Adrenal gland (tissue), 12 donors: ENCODE results near the gene BLTP3A. TPM values are rescaled to one million over a fixed set of nuclear protein-coding genes. Genes with fewer than 3 reads are reported as not detected.
"Not testable (repeated sequence)": the region's sequence is repeated elsewhere in the genome, so short reads cannot be mapped to it uniquely, and the experiment has no call there.

ENCODE experiments used
- DNase-seq, 7 donors: peaks; one replicate each; pipeline ENCODE4 v3.0.0-alpha.2; 2019 to 2020
- H3K27ac ChIP-seq, 5 donors: fragments of 200-600 bp; sonication (generic) in 4 of 5; 1 replicate in 3 of 5; 2 replicates in 2 of 5; pipeline versions ENCODE4 v1.5.1 to v1.8.0; 2016 to 2020; ENCODE audit warnings: mild to moderate bottlenecking in 1 of 5
- H3K27me3 ChIP-seq: fragments of 200-600 bp; 2 replicates; pipeline ENCODE4 v1.8.0; 2021
- H3K36me3 ChIP-seq, 2 donors: fragments of 200-600 bp; replicated peaks in 1 of 2; 1 replicate in 1 of 2; 2 replicates in 1 of 2; pipeline versions ENCODE4 v1.5.1 to v1.8.0; 2018 to 2022
- H3K4me1 ChIP-seq, 2 donors: fragments of 200-600 bp; replicated peaks in 1 of 2; 1 replicate in 1 of 2; 2 replicates in 1 of 2; pipeline versions ENCODE4 v1.5.1 to v1.8.0; 2018 to 2021
- H3K4me3 ChIP-seq, 4 donors: fragments of 200-600 bp; sonication (generic) in 3 of 4; one replicate each; pipeline ENCODE4 v1.5.1; 2016 to 2018
- H3K9me3 ChIP-seq, 3 donors: fragments of 200-600 bp; sonication (generic) in 1 of 3; replicated peaks in 1 of 3; 1 replicate in 2 of 3; 2 replicates in 1 of 3; pipeline versions ENCODE4 v1.5.1 to v1.8.0; 2016 to 2021
- POLR2A ChIP-seq, 2 donors: fragments of 450-650 bp; IDR thresholded peaks; one replicate each; pipeline ENCODE4 v1.6.1; 2017; ENCODE audit warnings: antibody characterized with exemption in 2 of 2, mild to moderate bottlenecking in 2 of 2, moderate library complexity in 1 of 2
- WGBS, 4 donors: extraction: QIAGEN DNeasy Blood & Tissue Kit in 2 of 4; methylation state at CpG; one replicate each; pipeline versions ENCODE4 v1.1.5 to v1.1.7; 2013 to 2017; 5-methylcytosine and 5-hydroxymethylcytosine counted together
- intact Hi-C, 2 donors: fragments of 100-400 bp; cut with DNase I; formaldehyde crosslinking; loops; one replicate each; pipeline versions ENCODE4 v1.14.1 to v1.15.0; 2022 to 2023
- polyA plus RNA-seq, 3 donors: library from polyadenylated mRNA; stranded (reverse); fragments of 200-250 nt in 2 of 3; fragments of 350-450 nt in 1 of 3; fragmentation: Illumina TruSeq in 1 of 3; extraction: RNeasy Lipid Tissue Mini Kit (QIAGEN cat#74804) in 1 of 3; gene quantifications; one replicate each; pipeline ENCODE4 v1.2.3, GENCODE V29; 2013 to 2014
- total RNA-seq, 9 donors: library from RNA; depleted of rRNA in 4 of 9; stranded (reverse); fragments of >200 nt in 4 of 9; fragments of 120-200 nt in 1 of 9; fragmentation: NEBNext Ultra II Directional in 1 of 9; extraction: Animal tissue kit (Norgen Biotek cat#: 25700) in 1 of 9; gene quantifications; one replicate each; pipeline versions ENCODE4 v1.1.0 to v1.2.4, GENCODE V29; 2013 to 2023
- TF ChIP-seq, protein P1 (sequence below), 6 experiments: fragments of 450-650 bp in 4 of 6; fragments of 200-600 bp in 2 of 6; sonication (generic) in 1 of 6; IDR thresholded peaks; 1 replicate in 5 of 6; 2 replicates in 1 of 6; pipeline versions ENCODE4 v1.5.1 to v1.8.0; 2016 to 2021; ENCODE audit warnings: antibody characterized with exemption in 6 of 6, mild to moderate bottlenecking in 2 of 6, moderate library complexity in 1 of 6
- donor health status: healthy with polysubstance abuse.
- donor health status: Bipolar disorder and iron deficiency.
- donor health status: DM: yes; HTN: yes; CAD: no.
- donor health status: DM: no; HTN: no; CAD: no.
- donor health status: DM: no; HTN: no; CAD: no.
- donor health status: DM: yes; HTN: yes; CAD: no.

BLTP3A gene
- total and polyA plus RNA-seq, 12 donors, result 2.2 to 21.4 (median 14.4) TPM

DNA sequence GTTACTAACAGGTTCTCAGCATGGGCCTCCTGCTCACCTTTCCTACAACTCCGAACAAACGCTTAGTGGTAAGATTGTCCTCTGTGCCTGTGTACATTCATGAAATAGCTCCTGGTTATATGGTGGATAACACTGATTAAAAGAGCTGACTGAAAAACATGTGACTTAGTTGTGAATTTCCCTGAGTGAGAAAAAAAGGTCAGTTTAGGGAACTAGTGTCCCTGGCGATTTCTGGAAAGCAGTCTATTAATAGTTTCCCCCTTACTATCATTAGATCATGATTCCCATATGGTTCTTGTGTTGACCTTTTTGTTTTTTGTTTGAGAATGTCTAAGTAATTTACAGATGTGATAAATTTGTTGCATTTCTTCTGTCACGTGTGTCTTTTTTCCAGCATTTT, 18.9 kb upstream of the BLTP3A start:
- H3K36me3 ChIP-seq, result peaks cover 0 to 46% of the 10 kb centered on the region in 2 donors
- intact Hi-C loops, result no loop called here
- H3K27me3 ChIP-seq, result no peaks in the 10 kb centered on the region
- no peaks in the 10 kb centered on the region for H3K4me1 ChIP-seq
- H3K9me3 ChIP-seq, result no peaks in the 10 kb centered on the region
- TF ChIP-seq POLR2A (IDR thresholded peaks at IDR 0.05), result no peak
- TF ChIP-seq, protein P1, sequence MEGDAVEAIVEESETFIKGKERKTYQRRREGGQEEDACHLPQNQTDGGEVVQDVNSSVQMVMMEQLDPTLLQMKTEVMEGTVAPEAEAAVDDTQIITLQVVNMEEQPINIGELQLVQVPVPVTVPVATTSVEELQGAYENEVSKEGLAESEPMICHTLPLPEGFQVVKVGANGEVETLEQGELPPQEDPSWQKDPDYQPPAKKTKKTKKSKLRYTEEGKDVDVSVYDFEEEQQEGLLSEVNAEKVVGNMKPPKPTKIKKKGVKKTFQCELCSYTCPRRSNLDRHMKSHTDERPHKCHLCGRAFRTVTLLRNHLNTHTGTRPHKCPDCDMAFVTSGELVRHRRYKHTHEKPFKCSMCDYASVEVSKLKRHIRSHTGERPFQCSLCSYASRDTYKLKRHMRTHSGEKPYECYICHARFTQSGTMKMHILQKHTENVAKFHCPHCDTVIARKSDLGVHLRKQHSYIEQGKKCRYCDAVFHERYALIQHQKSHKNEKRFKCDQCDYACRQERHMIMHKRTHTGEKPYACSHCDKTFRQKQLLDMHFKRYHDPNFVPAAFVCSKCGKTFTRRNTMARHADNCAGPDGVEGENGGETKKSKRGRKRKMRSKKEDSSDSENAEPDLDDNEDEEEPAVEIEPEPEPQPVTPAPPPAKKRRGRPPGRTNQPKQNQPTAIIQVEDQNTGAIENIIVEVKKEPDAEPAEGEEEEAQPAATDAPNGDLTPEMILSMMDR (IDR thresholded peaks at IDR 0.05), result no peak
- H3K27ac ChIP-seq, result peak overlapping the region in 2 of 5 donors; percentile 59 to 79
- 80 to 84% (median 84%) methylated on average over 4 of the region's 4 CpGs for WGBS, 4 donors
- DNase-seq, result no peak
- no peak overlapping the region for H3K4me3 ChIP-seq

DNA sequence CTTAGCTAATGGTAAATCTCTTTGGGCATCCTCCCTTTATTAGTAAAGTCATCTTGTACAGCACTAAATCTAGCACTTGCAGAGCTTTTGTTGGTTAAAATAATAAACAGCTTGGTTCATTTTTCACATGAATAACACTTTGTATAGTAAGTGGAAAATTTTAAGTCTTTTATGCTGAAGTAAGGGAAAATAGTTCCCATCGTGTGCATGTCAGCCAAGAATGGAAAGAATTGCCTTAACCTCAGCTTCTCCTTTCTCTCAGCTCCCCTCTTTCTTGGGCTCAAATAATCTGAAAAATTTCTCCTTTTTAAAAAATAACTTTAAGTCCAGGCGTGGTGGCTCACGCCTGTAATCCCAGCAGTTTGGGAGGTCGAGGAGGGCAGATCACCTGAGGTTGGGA, 18.0 kb upstream of the BLTP3A start:
- TF ChIP-seq, protein P1 (IDR thresholded peaks at IDR 0.05), result no peak
- no peak for TF ChIP-seq POLR2A (IDR thresholded peaks at IDR 0.05)
- intact Hi-C loops, result no loop called here
- Histone ChIP-seq H3K27ac (peak overlapping the region in 3 of 5 donors; percentile 44 to 79 (median 59)), H3K9me3 (no peaks in the 10 kb centered on the region), H3K4me1 (no peaks in the 10 kb centered on the region), H3K36me3 (peaks cover 0 to 36% of the 10 kb centered on the region in 2 donors), H3K27me3 (no peaks in the 10 kb centered on the region), H3K4me3 (no peak overlapping the region)
- 75 to 84% (median 80%) methylated on average over 4 of the region's 4 CpGs for WGBS, 4 donors
- DNase-seq, result no peak

DNA sequence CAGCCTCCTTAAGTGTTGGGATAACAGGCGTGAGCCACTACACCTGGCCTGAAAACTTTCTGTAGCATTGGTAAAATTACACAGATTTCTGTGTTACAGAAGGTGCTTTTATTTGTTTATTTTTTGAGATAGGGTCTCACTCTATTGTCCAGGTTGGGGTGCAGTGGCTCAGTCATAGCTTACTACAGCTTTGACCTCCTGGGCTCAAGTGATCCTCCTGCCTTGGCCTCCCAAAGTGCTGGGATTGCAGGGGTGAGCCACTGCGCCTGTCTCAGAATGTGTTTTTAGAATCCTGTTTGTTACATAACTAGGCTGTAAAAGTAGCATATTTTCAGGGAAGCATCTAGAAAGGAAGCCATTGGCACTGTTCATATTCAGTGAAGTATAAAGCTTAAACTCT, 16.9 kb upstream of the BLTP3A start:
- TF ChIP-seq POLR2A (IDR thresholded peaks at IDR 0.05), result no peak
- TF ChIP-seq, protein P1 (IDR thresholded peaks at IDR 0.05), result no peak
- no peak for DNase-seq
- H3K27ac ChIP-seq, result no peak overlapping the region
- H3K9me3 ChIP-seq, result no peaks in the 10 kb centered on the region
- H3K27me3 ChIP-seq, result no peaks in the 10 kb centered on the region
- H3K4me1 ChIP-seq, result no peaks in the 10 kb centered on the region
- H3K36me3 ChIP-seq, result peaks cover 0 to 26% of the 10 kb centered on the region in 2 donors
- intact Hi-C loops, result no loop called here
- whole genome bisulfite sequencing, 4 donors, result 88 to 100% (median 97%) methylated on average over 2 of the region's 2 CpGs
- no peak overlapping the region for H3K4me3 ChIP-seq

DNA sequence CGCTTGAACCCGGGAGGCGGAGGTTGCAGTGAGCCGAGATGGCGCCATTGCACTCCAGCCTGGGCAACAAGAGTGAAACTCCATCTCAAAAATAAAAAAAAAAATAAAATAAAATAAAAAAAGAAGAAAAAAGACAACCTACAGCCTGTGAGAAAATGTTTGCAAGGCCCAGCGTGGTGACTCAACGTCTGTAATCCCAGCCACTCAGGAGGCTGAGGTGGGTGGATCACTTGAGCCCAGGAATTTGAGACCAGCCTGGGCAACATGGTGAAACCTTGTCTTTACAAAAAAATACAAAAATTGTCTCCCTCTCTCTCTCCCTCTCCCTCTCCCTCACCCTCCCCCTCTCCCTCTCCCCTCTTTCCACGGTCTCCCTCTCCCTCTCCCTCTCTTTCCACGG, 6.5 kb upstream of the BLTP3A start:
- H3K27ac ChIP-seq, H3K4me1 ChIP-seq, intact Hi-C loops, H3K4me3 ChIP-seq, H3K36me3 ChIP-seq, H3K27me3 ChIP-seq, DNase-seq, H3K9me3 ChIP-seq: not testable (repeated sequence)
- WGBS, 4 donors, result 89 to 96% (median 94%) methylated on average over 7 to 9 of the region's 9 CpGs

DNA sequence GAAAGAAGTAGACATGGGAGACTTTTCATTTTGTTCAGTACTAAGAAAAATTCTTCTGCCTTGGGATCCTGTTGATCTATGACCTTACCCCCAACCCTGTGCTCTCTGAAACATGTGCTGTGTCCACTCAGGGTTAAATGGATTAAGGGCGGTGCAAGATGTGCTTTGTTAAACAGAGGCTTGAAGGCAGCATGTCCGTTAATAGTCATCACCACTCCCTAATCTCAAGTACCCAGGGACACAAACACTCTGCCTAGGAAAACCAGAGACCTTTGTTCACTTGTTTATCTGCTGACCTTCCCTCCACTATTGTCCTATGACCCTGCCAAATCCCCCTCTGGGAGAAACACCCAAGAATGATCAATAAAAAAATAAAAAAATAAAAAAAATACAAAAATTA, 4.7 kb upstream of the BLTP3A start:
- WGBS, 4 donors, result 60 to 76% (median 70%) methylated on average over 1 to 2 of the region's 2 CpGs
- H3K27ac ChIP-seq, H3K9me3 ChIP-seq, H3K27me3 ChIP-seq, H3K4me1 ChIP-seq, H3K4me3 ChIP-seq, H3K36me3 ChIP-seq, intact Hi-C loops, DNase-seq: not testable (repeated sequence)
